KOPT-K1 (cell line): ENCODE data around the gene DENND1A.

Source experiments
- H3K27ac ChIP-seq: fragments of 200-600 bp; sonication (generic); 2 replicates; pipeline ENCODE4 v1.5.1; 2016; ENCODE audit warnings: antibody characterized with exemption, mild to moderate bottlenecking, low read depth, low read length; ENCODE audit not compliant: poor library complexity, severe bottlenecking
- H3K36me3 ChIP-seq: fragments of 200-600 bp; sonication (generic); 2 replicates; pipeline ENCODE4 v1.5.1; 2017; ENCODE audit warnings: antibody characterized with exemption, mild to moderate bottlenecking, low read length, moderate library complexity; ENCODE audit not compliant: insufficient read depth
- H3K9me3 ChIP-seq: fragments of 200-600 bp; sonication (generic); 2 replicates; pipeline ENCODE4 v1.5.1; 2017; ENCODE audit warnings: antibody characterized with exemption, low read length, mild to moderate bottlenecking; ENCODE audit not compliant: insufficient read depth, poor library complexity, severe bottlenecking

DENND1A gene

GRCh38 chr9:123806829-123807228 is 123.1 kb downstream of the DENND1A start:
- H3K27ac ChIP-seq = no peak overlapping the region
- H3K36me3 ChIP-seq = no peaks in the 10 kb centered on the region
- no peaks in the 10 kb centered on the region for H3K9me3 ChIP-seq

- no peaks in the 10 kb centered on the region for H3K36me3 ChIP-seq
- no peak overlapping the region for H3K27ac ChIP-seq
- H3K9me3 ChIP-seq = no peaks in the 10 kb centered on the region
Observed at GRCh38 chr9:123798195-123798594, 131.7 kb downstream of the DENND1A start.

- H3K36me3 ChIP-seq = no peaks in the 10 kb centered on the region
- H3K27ac ChIP-seq = no peak overlapping the region
- H3K9me3 ChIP-seq = no peaks in the 10 kb centered on the region
Observed at GRCh38 chr9:123796618-123797484, 133.1 kb downstream of the DENND1A start.

- H3K27ac ChIP-seq = no peak overlapping the region
- no peaks in the 10 kb centered on the region for H3K36me3 ChIP-seq
Observed at GRCh38 chr9:123796094-123796493, 133.8 kb downstream of the DENND1A start.

GRCh38 chr9:123795336-123795735 is 134.6 kb downstream of the DENND1A start:
- H3K9me3 ChIP-seq = no peaks in the 10 kb centered on the region
- no peaks in the 10 kb centered on the region for H3K36me3 ChIP-seq
- no peak overlapping the region for H3K27ac ChIP-seq

More at GRCh38 chr9:123796094-123796493, 133.8 kb downstream of the DENND1A start:
- no peaks in the 10 kb centered on the region for H3K9me3 ChIP-seq

- Histone ChIP-seq H3K36me3 (no peaks in the 10 kb centered on the region), H3K9me3 (no peaks in the 10 kb centered on the region), H3K27ac (no peak overlapping the region)
Observed at GRCh38 chr9:123792501-123792900, 137.4 kb downstream of the DENND1A start.

GRCh38 chr9:123789554-123790292 is 140.2 kb downstream of the DENND1A start:
- Histone ChIP-seq H3K9me3 (no peaks in the 10 kb centered on the region), H3K27ac (no peak overlapping the region), H3K36me3 (no peaks in the 10 kb centered on the region)

- no peak overlapping the region for H3K27ac ChIP-seq
Observed at GRCh38 chr9:123787416-123787815, 142.5 kb downstream of the DENND1A start.

GRCh38 chr9:123784518-123784917 is 145.4 kb downstream of the DENND1A start:
- Histone ChIP-seq H3K27ac (no peak overlapping the region), H3K9me3 (no peaks in the 10 kb centered on the region), H3K36me3 (no peaks in the 10 kb centered on the region)

More at GRCh38 chr9:123787416-123787815, 142.5 kb downstream of the DENND1A start:
- Histone ChIP-seq H3K9me3 (no peaks in the 10 kb centered on the region), H3K36me3 (no peaks in the 10 kb centered on the region)

- Histone ChIP-seq H3K36me3 (no peaks in the 10 kb centered on the region), H3K27ac (no peak overlapping the region), H3K9me3 (no peaks in the 10 kb centered on the region)
Observed at GRCh38 chr9:123778232-123778902, 151.6 kb downstream of the DENND1A start.

GRCh38 chr9:123776708-123777537 is 153.0 kb downstream of the DENND1A start:
- H3K9me3 ChIP-seq = no peaks in the 10 kb centered on the region
- H3K27ac ChIP-seq = no peak overlapping the region
- no peaks in the 10 kb centered on the region for H3K36me3 ChIP-seq

- H3K27ac ChIP-seq = no peak overlapping the region
- H3K9me3 ChIP-seq = no peaks in the 10 kb centered on the region
- no peaks in the 10 kb centered on the region for H3K36me3 ChIP-seq
Observed at GRCh38 chr9:123775289-123776284, 154.3 kb downstream of the DENND1A start.

- Histone ChIP-seq H3K9me3 (no peaks in the 10 kb centered on the region), H3K36me3 (no peaks in the 10 kb centered on the region), H3K27ac (no peak overlapping the region)
Observed at GRCh38 chr9:123773783-123774182, 156.1 kb downstream of the DENND1A start.
